ENCODE results near the gene SEMA5B.

SEMA5B gene

GRCh38 chr3:123058505-123058904 is 30.9 kb upstream of the SEMA5B start:
- DNase-seq (ENCODE audit: low spot score): no peak

GRCh38 chr3:123055352-123055751 is 27.8 kb upstream of the SEMA5B start:
- DNase-seq (ENCODE audit: low spot score): no peak

- no peak for DNase-seq (ENCODE audit: low spot score)
Measured at GRCh38 chr3:123054931-123055330, 27.4 kb upstream of the SEMA5B start.

- DNase-seq (ENCODE audit: low spot score): no peak
Measured at GRCh38 chr3:123054109-123054778, 26.7 kb upstream of the SEMA5B start.

- DNase-seq (ENCODE audit: low spot score): no peak
Measured at GRCh38 chr3:123053107-123053506, 25.5 kb upstream of the SEMA5B start.

- DNase-seq (ENCODE audit: low spot score): no peak
Measured at GRCh38 chr3:123050666-123051065, 23.1 kb upstream of the SEMA5B start.

- peak; percentile 77 for DNase-seq (ENCODE audit: low spot score)
Measured at GRCh38 chr3:123048480-123049237, 21.1 kb upstream of the SEMA5B start.

GRCh38 chr3:123047062-123047319 is 19.4 kb upstream of the SEMA5B start:
- DNase-seq (ENCODE audit: low spot score): no peak

GRCh38 chr3:123046262-123047061 is 18.9 kb upstream of the SEMA5B start:
- DNase-seq (ENCODE audit: low spot score): peak; percentile 50

GRCh38 chr3:123044981-123045763 is 17.6 kb upstream of the SEMA5B start:
- DNase-seq (ENCODE audit: low spot score): peak; percentile 26

- DNase-seq (ENCODE audit: low spot score): no peak
Measured at GRCh38 chr3:123042413-123042812, 14.8 kb upstream of the SEMA5B start.

GRCh38 chr3:123039178-123039577 is 11.6 kb upstream of the SEMA5B start:
- DNase-seq (ENCODE audit: low spot score): no peak

GRCh38 chr3:123038751-123039150 is 11.2 kb upstream of the SEMA5B start:
- no peak for DNase-seq (ENCODE audit: low spot score)

GRCh38 chr3:123037015-123037375 is 9.4 kb upstream of the SEMA5B start:
- no peak for DNase-seq (ENCODE audit: low spot score)

- no peak for DNase-seq (ENCODE audit: low spot score)
Measured at GRCh38 chr3:123036352-123037014, 8.9 kb upstream of the SEMA5B start.

- DNase-seq (ENCODE audit: low spot score): no peak
Measured at GRCh38 chr3:123034996-123035395, 7.4 kb upstream of the SEMA5B start.

- no peak for DNase-seq (ENCODE audit: low spot score)
Measured at GRCh38 chr3:123034120-123034519, 6.6 kb upstream of the SEMA5B start.

- no peak for DNase-seq (ENCODE audit: low spot score)
Measured at GRCh38 chr3:123032057-123032456, 4.5 kb upstream of the SEMA5B start.

GRCh38 chr3:123031051-123031450 is 3.5 kb upstream of the SEMA5B start:
- DNase-seq (ENCODE audit: low spot score): no peak

GRCh38 chr3:123028233-123028828 is 768 bp upstream of the SEMA5B start:
- DNase-seq (ENCODE audit: low spot score): peak; percentile 36

- DNase-seq (ENCODE audit: low spot score): no peak
Measured at GRCh38 chr3:123026565-123027291, 835 bp downstream of the SEMA5B start.
